Renal pelvis (tissue), 4 donors: ENCODE data around the gene PRUNE2. TPM values are rescaled to one million over a fixed set of nuclear protein-coding genes. Genes with fewer than 3 reads are reported as not detected.
"Not testable (repeated sequence)": the region's sequence is repeated elsewhere in the genome, so short reads cannot be mapped to it uniquely, and the experiment has no call there.

Source experiments
- DNase-seq: peaks from one replicate; pipeline ENCODE4 v3.0.0-alpha.2; 2013
- polyA plus RNA-seq, 3 donors: library from polyadenylated mRNA; unstranded; fragments of 120-200 nt; gene quantifications; one replicate each; pipeline ENCODE4 v1.2.1, GENCODE V29; 2013; ENCODE audit not compliant: insufficient read length in 3 of 3

PRUNE2 gene
- polyA plus RNA-seq, 3 donors, result 12.0 to 16.8 (median 14.1) TPM

- no peak for DNase-seq
Measured at GRCh38 chr9:76603931-76604570, 301.9 kb downstream of the PRUNE2 start.

- no peak for DNase-seq
Measured at GRCh38 chr9:76603448-76603895, 302.4 kb downstream of the PRUNE2 start.

- DNase-seq, result no peak
Measured at GRCh38 chr9:76602199-76602598, 303.7 kb downstream of the PRUNE2 start.

- no peak for DNase-seq
Measured at GRCh38 chr9:76600007-76600615, 305.8 kb downstream of the PRUNE2 start.

GRCh38 chr9:76598981-76599380 is 306.9 kb downstream of the PRUNE2 start:
- DNase-seq, result no peak

GRCh38 chr9:76595645-76596044 is 310.3 kb downstream of the PRUNE2 start:
- DNase-seq, result no peak

- no peak for DNase-seq
Measured at GRCh38 chr9:76594764-76595424, 311.0 kb downstream of the PRUNE2 start.

- not testable (repeated sequence) for DNase-seq
Measured at GRCh38 chr9:76593961-76594735, 311.8 kb downstream of the PRUNE2 start.

GRCh38 chr9:76592974-76593347 is 313.0 kb downstream of the PRUNE2 start:
- DNase-seq, result no peak

GRCh38 chr9:76592091-76592973 is 313.6 kb downstream of the PRUNE2 start:
- no peak for DNase-seq

GRCh38 chr9:76591256-76591950 is 314.5 kb downstream of the PRUNE2 start:
- no peak for DNase-seq

- no peak for DNase-seq
Measured at GRCh38 chr9:76588316-76588715, 317.6 kb downstream of the PRUNE2 start.

- no peak for DNase-seq
Measured at GRCh38 chr9:76586390-76587314, 319.3 kb downstream of the PRUNE2 start.

- no peak for DNase-seq
Measured at GRCh38 chr9:76585487-76586389, 320.2 kb downstream of the PRUNE2 start.

GRCh38 chr9:76583256-76583655 is 322.7 kb downstream of the PRUNE2 start:
- DNase-seq, result no peak

GRCh38 chr9:76581731-76582130 is 324.2 kb downstream of the PRUNE2 start:
- no peak for DNase-seq

- DNase-seq, result no peak
Measured at GRCh38 chr9:76580820-76581219, 325.1 kb downstream of the PRUNE2 start.

GRCh38 chr9:76580188-76580587 is 325.7 kb downstream of the PRUNE2 start:
- no peak for DNase-seq

- no peak for DNase-seq
Measured at GRCh38 chr9:76576344-76576743, 329.6 kb downstream of the PRUNE2 start.
